Ascending aorta (tissue), 2 donors: Measurements from ENCODE around the gene CDC14A. TPM values are rescaled to one million over a fixed set of nuclear protein-coding genes. Genes with fewer than 3 reads are reported as not detected.

Experiments
- DNase-seq, 2 donors: peaks; one replicate each; pipeline ENCODE4 v3.0.0-alpha.2; 2019; ENCODE audit warnings: low spot score in 2 of 2
- H3K27ac ChIP-seq, 2 donors: fragments of 200-600 bp; sonication (generic); one replicate each; pipeline ENCODE4 v1.5.1; 2016 to 2017; ENCODE audit warnings: mild to moderate bottlenecking in 1 of 2
- H3K27me3 ChIP-seq: fragments of 200-600 bp; sonication (generic); one replicate; pipeline ENCODE4 v1.5.1; 2017
- H3K36me3 ChIP-seq, 2 donors: fragments of 200-600 bp; sonication (generic); one replicate each; pipeline ENCODE4 v1.5.1; 2016
- H3K4me1 ChIP-seq, 2 donors: fragments of 200-600 bp; sonication (generic); one replicate each; pipeline ENCODE4 v1.5.1; 2016 to 2017; ENCODE audit warnings: mild to moderate bottlenecking in 1 of 2
- H3K4me3 ChIP-seq, 2 donors: fragments of 200-600 bp; sonication (generic); one replicate each; pipeline ENCODE4 v1.5.1; 2016 to 2017; ENCODE audit warnings: mild to moderate bottlenecking in 1 of 2
- H3K9me3 ChIP-seq, 2 donors: fragments of 200-600 bp; sonication (generic); one replicate each; pipeline ENCODE4 v1.5.1; 2016
- intact Hi-C: fragments of 100-400 bp; cut with DNase I; formaldehyde crosslinking; loops from one replicate; pipeline ENCODE4 v1.15.1; 2023
- total RNA-seq: library from RNA; depleted of rRNA; stranded (reverse); fragments of >200 nt; gene quantifications from one replicate; pipeline ENCODE4 v1.1.0, GENCODE V29; 2016
- TF ChIP-seq, protein P1 (sequence below), 3 experiments: fragments of 200-600 bp in 2 of 3; fragments of 450-650 bp in 1 of 3; sonication (generic) in 2 of 3; IDR thresholded peaks; one replicate each; pipeline ENCODE4 v1.5.1; 2016 to 2019; ENCODE audit warnings: antibody characterized with exemption in 3 of 3, mild to moderate bottlenecking in 1 of 3, moderate library complexity in 1 of 3

CDC14A gene
- total RNA-seq, 1 donor from 2014 or later: 2.0 TPM

DNA sequence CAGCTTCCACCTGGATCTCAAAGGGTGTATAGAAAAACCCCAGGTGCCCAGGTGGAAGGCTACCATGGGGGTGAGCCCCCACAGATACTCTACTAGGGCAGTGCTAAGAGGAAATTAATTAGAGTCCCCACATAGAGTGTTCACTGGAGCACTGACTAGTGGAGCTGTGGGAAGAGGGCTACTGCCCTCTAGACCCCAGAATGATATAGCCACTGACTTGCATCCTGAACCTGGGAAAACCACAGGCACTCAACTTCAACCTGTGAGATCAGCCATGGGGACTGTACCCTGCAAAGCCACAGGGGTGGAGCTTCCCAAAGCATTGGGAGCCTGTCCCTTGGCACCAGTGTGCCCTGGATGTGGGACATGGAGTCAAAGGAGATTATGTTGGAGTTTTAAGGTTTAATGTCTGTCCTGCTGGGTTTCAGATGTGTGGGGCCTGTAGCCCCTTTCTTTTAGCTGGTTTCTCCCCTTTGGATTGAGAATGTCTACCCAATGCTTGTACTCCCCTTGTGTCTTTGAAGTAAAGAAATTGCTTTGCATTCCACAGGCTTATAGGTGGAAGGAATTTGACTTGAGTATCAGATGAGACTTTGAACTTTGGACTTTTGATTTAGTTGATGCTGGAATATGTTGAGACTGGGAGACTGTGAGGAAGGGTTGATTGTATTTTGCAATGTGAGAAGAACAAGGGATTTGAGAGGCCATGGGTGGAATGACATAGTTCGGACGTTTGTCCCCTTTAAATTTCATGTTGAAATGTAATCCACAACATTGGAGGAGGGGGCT lies 31.8 kb upstream of the CDC14A start:
- TF ChIP-seq, protein P1, sequence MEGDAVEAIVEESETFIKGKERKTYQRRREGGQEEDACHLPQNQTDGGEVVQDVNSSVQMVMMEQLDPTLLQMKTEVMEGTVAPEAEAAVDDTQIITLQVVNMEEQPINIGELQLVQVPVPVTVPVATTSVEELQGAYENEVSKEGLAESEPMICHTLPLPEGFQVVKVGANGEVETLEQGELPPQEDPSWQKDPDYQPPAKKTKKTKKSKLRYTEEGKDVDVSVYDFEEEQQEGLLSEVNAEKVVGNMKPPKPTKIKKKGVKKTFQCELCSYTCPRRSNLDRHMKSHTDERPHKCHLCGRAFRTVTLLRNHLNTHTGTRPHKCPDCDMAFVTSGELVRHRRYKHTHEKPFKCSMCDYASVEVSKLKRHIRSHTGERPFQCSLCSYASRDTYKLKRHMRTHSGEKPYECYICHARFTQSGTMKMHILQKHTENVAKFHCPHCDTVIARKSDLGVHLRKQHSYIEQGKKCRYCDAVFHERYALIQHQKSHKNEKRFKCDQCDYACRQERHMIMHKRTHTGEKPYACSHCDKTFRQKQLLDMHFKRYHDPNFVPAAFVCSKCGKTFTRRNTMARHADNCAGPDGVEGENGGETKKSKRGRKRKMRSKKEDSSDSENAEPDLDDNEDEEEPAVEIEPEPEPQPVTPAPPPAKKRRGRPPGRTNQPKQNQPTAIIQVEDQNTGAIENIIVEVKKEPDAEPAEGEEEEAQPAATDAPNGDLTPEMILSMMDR (IDR thresholded peaks at IDR 0.05): no peak
- no peaks in the 10 kb centered on the region for H3K4me1 ChIP-seq
- no peak for DNase-seq
- peaks cover 0 to 13% of the 10 kb centered on the region in 2 donors for H3K9me3 ChIP-seq
- H3K27ac ChIP-seq: no peak overlapping the region
- H3K36me3 ChIP-seq: no peaks in the 10 kb centered on the region
- no peak overlapping the region for H3K4me3 ChIP-seq
- no peaks in the 10 kb centered on the region for H3K27me3 ChIP-seq
- intact Hi-C loops: no loop called here

DNA sequence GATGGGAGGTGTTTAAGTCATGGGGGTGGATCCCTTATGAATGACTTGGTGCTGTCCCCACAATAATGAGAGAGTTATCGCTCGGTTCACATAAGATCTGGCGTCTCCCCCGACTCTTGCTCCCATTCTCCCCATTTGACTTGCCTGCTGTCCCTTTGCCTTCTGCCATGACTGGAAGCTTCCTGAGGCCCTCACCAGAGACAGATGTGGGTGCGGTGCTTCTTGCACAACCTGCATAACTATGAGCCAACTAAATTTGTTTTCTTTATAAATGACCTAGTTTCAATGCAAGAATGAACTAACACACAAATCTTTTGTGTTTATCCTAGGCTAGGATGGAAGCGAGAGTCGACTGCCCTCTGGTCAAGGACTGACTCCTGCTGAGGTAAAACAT lies 31.2 kb upstream of the CDC14A start:
- H3K27me3 ChIP-seq: no peaks in the 10 kb centered on the region
- TF ChIP-seq, protein P1 (IDR thresholded peaks at IDR 0.05): no peak
- peaks cover 0 to 13% of the 10 kb centered on the region in 2 donors for H3K9me3 ChIP-seq
- intact Hi-C loops: no loop called here
- H3K4me3 ChIP-seq: no peak overlapping the region
- no peaks in the 10 kb centered on the region for H3K4me1 ChIP-seq
- no peaks in the 10 kb centered on the region for H3K36me3 ChIP-seq
- H3K27ac ChIP-seq: no peak overlapping the region
- no peak for DNase-seq

DNA sequence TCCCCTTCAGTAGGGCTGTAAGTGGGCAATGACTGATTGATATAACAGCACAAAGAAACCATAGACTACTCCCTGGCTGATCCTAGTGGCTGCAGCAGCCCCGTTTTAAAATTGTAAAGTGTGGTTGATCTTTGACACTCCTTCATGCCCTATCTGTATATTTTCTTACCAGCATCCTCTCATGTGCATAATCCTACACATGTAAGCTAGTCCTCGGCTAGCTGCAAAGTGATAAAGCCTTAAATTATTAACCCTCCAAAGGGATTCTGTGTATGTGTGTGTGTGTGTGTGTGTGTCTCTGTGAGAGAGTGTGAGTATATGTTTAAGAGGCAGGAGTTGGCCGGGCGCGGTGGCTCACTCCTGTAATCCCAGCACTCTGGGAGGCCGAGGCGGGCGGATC lies 30.8 kb upstream of the CDC14A start:
- no peak overlapping the region for H3K4me3 ChIP-seq
- H3K27me3 ChIP-seq: no peaks in the 10 kb centered on the region
- peaks cover 0 to 13% of the 10 kb centered on the region in 2 donors for H3K9me3 ChIP-seq
- no peak overlapping the region for H3K27ac ChIP-seq
- no peaks in the 10 kb centered on the region for H3K4me1 ChIP-seq
- no peaks in the 10 kb centered on the region for H3K36me3 ChIP-seq
- TF ChIP-seq, protein P1 (IDR thresholded peaks at IDR 0.05): no peak
- intact Hi-C loops: no loop called here
- no peak for DNase-seq

DNA sequence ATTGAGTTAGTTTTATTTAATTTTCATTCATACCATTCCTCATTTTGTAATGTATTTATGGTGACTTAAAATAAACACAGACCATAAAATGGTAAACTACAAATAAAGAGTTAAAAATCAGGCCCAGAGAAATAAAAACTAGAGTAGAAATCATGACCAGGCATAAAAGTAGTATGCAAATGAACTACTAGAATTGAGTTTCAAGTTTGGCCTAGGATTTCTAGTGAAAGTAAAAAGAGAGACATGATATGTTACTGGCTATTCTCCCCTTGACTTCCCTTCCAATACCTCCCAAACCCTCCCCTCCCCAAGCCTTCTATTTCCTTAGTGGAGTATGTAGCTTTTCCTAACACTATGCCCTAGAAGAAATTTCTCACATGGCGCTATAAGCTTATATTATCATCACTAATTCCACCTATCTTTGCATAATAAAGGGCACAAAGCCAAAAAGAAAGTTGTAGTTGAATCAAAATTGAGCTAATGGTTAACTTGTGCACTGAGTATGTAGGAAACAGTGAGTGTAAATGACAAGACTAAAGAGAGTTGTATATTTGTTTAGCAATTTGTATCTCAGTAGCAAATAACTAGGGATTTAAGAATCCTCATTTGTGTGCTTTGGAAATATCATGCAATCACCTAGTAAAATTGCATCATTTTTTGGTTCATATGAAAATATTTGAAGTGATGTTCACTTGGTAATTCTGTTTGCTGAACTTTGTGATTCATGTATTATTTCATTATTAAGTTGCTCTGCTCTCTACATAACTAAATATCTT lies 29.7 kb upstream of the CDC14A start:
- DNase-seq: no peak
- TF ChIP-seq, protein P1 (IDR thresholded peaks at IDR 0.05): no peak
- Histone ChIP-seq H3K9me3 (peaks cover 0 to 13% of the 10 kb centered on the region in 2 donors), H3K27me3 (no peaks in the 10 kb centered on the region), H3K27ac (no peak overlapping the region), H3K4me1 (no peaks in the 10 kb centered on the region), H3K4me3 (no peak overlapping the region), H3K36me3 (no peaks in the 10 kb centered on the region)
- intact Hi-C loops: no loop called here

DNA sequence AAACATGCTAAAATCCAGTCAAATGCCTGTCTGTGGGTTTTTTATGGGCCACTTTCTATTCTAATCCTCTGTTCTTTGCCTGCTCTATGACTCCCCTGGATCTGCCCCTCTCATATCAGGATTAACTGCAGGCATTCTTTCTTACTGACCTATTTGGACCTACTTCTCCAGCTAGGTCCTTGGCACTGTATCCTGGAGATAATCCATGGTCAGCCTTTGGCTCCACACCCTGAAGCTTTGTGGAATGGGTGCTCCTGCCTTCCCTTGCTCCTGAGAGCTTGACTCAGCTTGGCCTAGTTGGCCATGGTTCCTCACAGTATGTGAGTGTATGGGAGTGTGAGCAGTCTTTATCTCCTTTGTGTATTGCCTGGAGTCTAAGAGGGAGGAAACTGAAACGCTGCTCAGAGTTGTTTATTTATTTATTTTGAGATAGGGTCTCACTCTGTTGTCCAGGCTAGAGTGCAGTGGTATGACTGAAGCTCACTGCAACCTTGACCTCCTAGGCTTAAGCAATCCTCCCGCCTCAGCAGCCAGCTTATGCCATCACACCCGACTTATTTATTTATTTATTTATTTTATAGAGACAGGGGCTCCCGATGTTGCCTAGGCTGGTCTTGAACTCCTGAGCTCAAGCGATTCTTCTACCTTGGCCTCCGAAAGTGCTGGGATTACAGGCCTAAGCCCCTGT lies 28.7 kb upstream of the CDC14A start:
- no peak overlapping the region for H3K27ac ChIP-seq
- intact Hi-C loops: no loop called here

More for the DNA sequence above, 28.7 kb upstream of the CDC14A start:
- DNase-seq: no peak
- H3K27me3 ChIP-seq: no peaks in the 10 kb centered on the region
- no peaks in the 10 kb centered on the region for H3K36me3 ChIP-seq
- H3K4me1 ChIP-seq: no peaks in the 10 kb centered on the region
- no peak overlapping the region for H3K4me3 ChIP-seq
- TF ChIP-seq, protein P1 (IDR thresholded peaks at IDR 0.05): no peak
- H3K9me3 ChIP-seq: peaks cover 0 to 13% of the 10 kb centered on the region in 2 donors
